ENCODE data around the gene NUCKS1. TPM values are rescaled to one million over a fixed set of nuclear protein-coding genes. Genes with fewer than 3 reads are reported as not detected.

The NUCKS1 gene
- total and polyA plus RNA-seq, 2 of the 4 experiments (the other 2 are of a cell fraction): 37.9 to 103 TPM

DNA sequence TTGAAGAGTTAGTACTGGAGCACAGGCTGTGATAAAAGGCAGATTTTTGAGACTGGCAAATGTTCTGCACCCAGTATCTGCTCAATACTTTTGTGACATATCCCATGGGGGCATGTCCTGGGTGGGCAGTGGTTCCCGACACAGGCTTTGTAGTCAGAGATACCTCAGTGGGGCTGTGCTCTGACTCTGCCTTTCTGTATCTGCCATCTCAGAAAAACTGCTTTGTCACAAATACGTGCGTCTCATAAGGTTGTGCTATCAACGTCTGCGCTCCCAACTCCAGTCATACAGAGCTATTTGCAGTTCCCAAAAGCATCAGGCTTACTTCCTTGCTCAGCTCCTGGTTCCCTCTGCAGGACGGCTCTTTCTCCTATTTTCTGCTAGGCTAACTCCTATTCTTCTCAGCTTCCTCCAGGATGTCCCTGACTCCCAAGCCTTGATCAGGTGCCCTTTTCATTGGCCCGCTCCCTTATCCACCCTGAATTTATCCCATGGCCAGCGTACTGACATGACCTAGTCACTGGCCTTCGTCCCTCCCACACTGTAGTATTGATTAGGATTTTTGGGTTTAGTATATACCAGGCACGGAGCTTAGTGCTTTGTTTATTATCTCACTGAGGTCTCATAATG lies 37.4 kb upstream of the NUCKS1 start:
- Histone ChIP-seq H3K27me3 (ENCODE audit: control insufficient read depth, insufficient read depth, low read length) (no peaks in the 10 kb centered on the region), H2AK9ac (replicated peaks; ENCODE audit: low read depth, low read length, poor library complexity) (peak overlapping the region; percentile 3), H3K27ac (ENCODE audit: insufficient read depth, low read length) (no peak overlapping the region), H2BK120ac (ENCODE audit: low read depth, low read length) (no peak overlapping the region), H4K5ac (ENCODE audit: low read depth, low read length) (no peak overlapping the region), H3K4ac (ENCODE audit: low read depth, low read length) (no peak overlapping the region), H3K14ac (replicated peaks; ENCODE audit: low read depth, low read length) (no peak overlapping the region), H3K4me1 (ENCODE audit: control insufficient read depth, insufficient read depth, low read length) (no peaks in the 10 kb centered on the region), H3K56ac (ENCODE audit: extremely low read depth, insufficient read depth, low read length) (no peak overlapping the region), H3K36me3 (ENCODE audit: control insufficient read depth, insufficient read depth, low read length) (peaks cover 8% of the 10 kb centered on the region), H3K18ac (ENCODE audit: low read depth, low read length) (no peak overlapping the region), H3K9me1 (ENCODE audit: insufficient read depth, low read length) (peaks cover 3% of the 10 kb centered on the region; the same call in 1 of the 2 replicates), H2AFZ (replicated peaks; ENCODE audit: low read length, poor library complexity) (no peak overlapping the region), H3K4me2 (ENCODE audit: low read depth, low read length) (no peak overlapping the region), H4K91ac (ENCODE audit: insufficient read depth, low read depth, low read length) (no peak overlapping the region; the same call in 1 of the 2 replicates), H2BK15ac (ENCODE audit: low read depth, low read length) (no peak overlapping the region), H3K9ac (ENCODE audit: low read depth, low read length) (no peak overlapping the region), H3K23ac (ENCODE audit: low read depth, low read length) (no peak overlapping the region), H2BK5ac (ENCODE audit: low read depth, low read length, poor library complexity, severe bottlenecking) (no peak overlapping the region), H3K4me3 (ENCODE audit: insufficient read depth, low read depth, low read length) (no peak overlapping the region), H2AK5ac (ENCODE audit: low read depth, low read length) (no peak overlapping the region), H3K9me3 (ENCODE audit: control insufficient read depth, insufficient read depth, low read length) (no peaks in the 10 kb centered on the region), H4K8ac (ENCODE audit: low read depth in 2 of 2, low read length in 2 of 2) (no peak overlapping the region), H2BK20ac (ENCODE audit: low read depth, low read length) (no peak overlapping the region), H4K20me1 (ENCODE audit: insufficient read depth, low read length) (no peaks in the 10 kb centered on the region), H3K79me1 (ENCODE audit: low read depth in 1 of 2, low read length in 2 of 2) (no peaks in the 10 kb centered on the region)
- DNase-seq (no peak), ATAC-seq (ENCODE audit: low read depth) (no peak)
- TF ChIP-seq NFE2L2 (IDR thresholded peaks at IDR 0.05; ENCODE audit: low read depth, low read length): no peak
- BruUV-seq (replicated peaks): no TSS peak
- in situ Hi-C loops (cut with MboI; ENCODE audit: low sequenced_read_pairs) (no loop called here), intact Hi-C loops (cut with micrococcal nuclease) (no loop called here), dilution Hi-C loops (cut with HindIII; ENCODE audit: low sequenced_read_pairs, unreplicated experiment) (no loop called here)
- ChIA-PET POLR2A (ENCODE audit: unreplicated experiment) (no interaction called here), CTCF (no interaction called here)
- WGBS, 2 experiments (ENCODE audit: extremely low coverage in 2 of 2, insufficient read length in 1 of 2): 85% methylated on average over 5 of the region's 10 CpGs; no CpG with 5 or more reads in 1 of the 2 experiments

All from IMR-90 (cell line).